Peyer's patch (tissue), 4 donors: ENCODE results near the gene YARS1. TPM values are rescaled to one million over a fixed set of nuclear protein-coding genes. Genes with fewer than 3 reads are reported as not detected.

Source experiments
- DNase-seq, 3 donors: peaks; one replicate each; pipeline ENCODE4 v3.0.0-alpha.2; 2017 to 2019
- H3K27ac ChIP-seq, 4 donors: fragments of 200-600 bp; sonication (generic); one replicate each; pipeline ENCODE4 v1.5.1; 2016 to 2019
- H3K27me3 ChIP-seq, 2 donors: fragments of 200-600 bp; sonication (generic); one replicate each; pipeline ENCODE4 v1.5.1; 2019
- H3K36me3 ChIP-seq, 3 donors: fragments of 200-600 bp; sonication (generic); one replicate each; pipeline ENCODE4 v1.5.1; 2016 to 2019
- H3K4me1 ChIP-seq, 4 donors: fragments of 200-600 bp; sonication (generic); one replicate each; pipeline ENCODE4 v1.5.1; 2016 to 2019
- H3K4me3 ChIP-seq, 4 donors: fragments of 200-600 bp; sonication (generic); 1 replicate in 3 of 4; 2 replicates in 1 of 4; pipeline ENCODE4 v1.5.1; 2016 to 2019; ENCODE audit warnings: mild to moderate bottlenecking in 1 of 4
- H3K9me3 ChIP-seq, 4 donors: fragments of 200-600 bp; sonication (generic); one replicate each; pipeline ENCODE4 v1.5.1; 2016 to 2019; ENCODE audit warnings: mild to moderate bottlenecking in 1 of 4
- CTCF ChIP-seq, 6 experiments: fragments of 450-650 bp in 4 of 6; fragments of 200-600 bp in 2 of 6; sonication (generic) in 1 of 6; IDR thresholded peaks; one replicate each; pipeline ENCODE4 v1.5.1; 2017 to 2019; ENCODE audit warnings: antibody characterized with exemption in 6 of 6, mild to moderate bottlenecking in 3 of 6, moderate library complexity in 1 of 6
- POLR2A ChIP-seq, 2 donors: fragments of 450-650 bp; IDR thresholded peaks; one replicate each; pipeline ENCODE4 v1.5.1; 2017; ENCODE audit warnings: antibody characterized with exemption in 2 of 2, mild to moderate bottlenecking in 2 of 2, moderate library complexity in 2 of 2
- total RNA-seq, 4 donors: library from RNA; depleted of rRNA; stranded (reverse); fragments of >200 nt; gene quantifications; one replicate each; pipeline ENCODE4 v1.1.0, GENCODE V29; 2016

YARS1 gene
- total RNA-seq, 4 donors from 2014 or later: 29.6 to 93.3 (median 50.4) TPM

- H3K27ac ChIP-seq: peak overlapping the region in 1 of 4 donors; percentile 20
- no peak for DNase-seq
- H3K36me3 ChIP-seq: peaks cover 0 to 42% (median 0%) of the 10 kb centered on the region in 3 donors
- H3K4me3 ChIP-seq: no peak overlapping the region
- H3K9me3 ChIP-seq: no peaks in the 10 kb centered on the region
- no peaks in the 10 kb centered on the region for H3K27me3 ChIP-seq
- TF ChIP-seq CTCF (IDR thresholded peaks at IDR 0.05) (no peak), POLR2A (IDR thresholded peaks at IDR 0.05) (no peak)
- peaks cover 0 to 30% (median 0%) of the 10 kb centered on the region in 4 donors for H3K4me1 ChIP-seq
These were observed 50.0 kb downstream of the YARS1 start for GRCh38 chr1:32767156-32767555.

- H3K36me3 ChIP-seq: peaks cover 0 to 38% (median 0%) of the 10 kb centered on the region in 3 donors
- TF ChIP-seq CTCF (IDR thresholded peaks at IDR 0.05): no peak
- TF ChIP-seq POLR2A (IDR thresholded peaks at IDR 0.05): no peak
- no peaks in the 10 kb centered on the region for H3K9me3 ChIP-seq
- H3K4me3 ChIP-seq: no peak overlapping the region
- no peaks in the 10 kb centered on the region for H3K27me3 ChIP-seq
- H3K27ac ChIP-seq: peak overlapping the region in 2 of 4 donors; percentile 9 to 20
- DNase-seq: no peak
- peaks cover 0 to 37% (median 0%) of the 10 kb centered on the region in 4 donors for H3K4me1 ChIP-seq
These were observed 50.7 kb downstream of the YARS1 start for GRCh38 chr1:32766328-32766972.

DNA sequence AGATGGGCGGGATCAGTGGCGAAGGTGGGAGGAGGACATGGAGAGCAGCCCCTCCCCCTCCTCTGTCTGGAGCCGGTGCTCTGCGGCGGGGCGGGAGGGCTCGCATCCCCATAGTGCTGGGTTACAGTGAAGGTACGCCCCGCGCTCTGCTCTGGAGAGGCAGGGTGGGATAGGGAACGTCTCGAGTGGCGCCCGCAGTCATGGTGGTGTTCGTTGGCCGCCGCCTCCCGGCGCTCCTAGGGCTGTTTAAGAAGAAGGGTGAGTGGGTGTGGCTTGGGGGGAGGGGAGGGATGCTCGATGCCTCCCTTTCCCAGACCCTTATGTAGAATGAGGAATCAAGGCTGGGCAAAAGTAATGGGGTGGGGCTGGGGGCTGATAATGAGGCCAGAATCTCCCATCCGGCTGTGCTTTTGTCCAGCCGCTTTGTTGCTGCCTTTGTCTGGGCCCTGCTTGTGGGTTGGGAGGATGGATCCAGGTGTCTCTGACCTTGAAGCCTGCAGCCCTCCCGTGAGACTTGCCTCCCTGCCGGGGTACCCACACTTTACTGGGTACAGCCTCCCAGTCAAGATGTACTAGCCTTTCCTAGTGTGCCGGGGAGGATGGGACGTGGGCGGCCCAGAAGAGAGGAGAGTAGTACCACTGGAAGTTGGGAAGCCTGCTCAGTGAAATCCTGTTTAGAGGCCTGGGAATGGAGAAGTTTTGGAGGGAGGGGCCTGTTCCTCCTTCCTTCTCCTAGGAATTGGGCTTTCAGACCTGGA lies 51.4 kb downstream of the YARS1 start:
- no peaks in the 10 kb centered on the region for H3K9me3 ChIP-seq
- peaks cover 0 to 44% (median 0%) of the 10 kb centered on the region in 4 donors for H3K4me1 ChIP-seq
- H3K4me3 ChIP-seq: no peak overlapping the region
- no peaks in the 10 kb centered on the region for H3K27me3 ChIP-seq
- H3K36me3 ChIP-seq: peaks cover 0 to 31% (median 0%) of the 10 kb centered on the region in 3 donors
- no peak overlapping the region for H3K27ac ChIP-seq
- no peak for DNase-seq
- TF ChIP-seq CTCF (IDR thresholded peaks at IDR 0.05): no peak
- TF ChIP-seq POLR2A (IDR thresholded peaks at IDR 0.05): no peak

- H3K9me3 ChIP-seq: no peaks in the 10 kb centered on the region
- TF ChIP-seq POLR2A (IDR thresholded peaks at IDR 0.05) (no peak), CTCF (IDR thresholded peaks at IDR 0.05) (no peak)
- peaks cover 0 to 24% (median 0%) of the 10 kb centered on the region in 3 donors for H3K36me3 ChIP-seq
- H3K4me3 ChIP-seq: no peak overlapping the region
- peaks cover 0 to 46% (median 0%) of the 10 kb centered on the region in 4 donors for H3K4me1 ChIP-seq
- no peak overlapping the region for H3K27ac ChIP-seq
- no peaks in the 10 kb centered on the region for H3K27me3 ChIP-seq
- no peak for DNase-seq
These were observed 52.2 kb downstream of the YARS1 start for GRCh38 chr1:32764826-32765569.

GRCh38 chr1:32763221-32763620 lies 53.9 kb downstream of the YARS1 start:
- Histone ChIP-seq H3K4me1 (peaks cover 0 to 57% (median 0%) of the 10 kb centered on the region in 4 donors), H3K36me3 (peaks cover 0 to 15% (median 0%) of the 10 kb centered on the region in 3 donors), H3K9me3 (no peaks in the 10 kb centered on the region), H3K27me3 (no peaks in the 10 kb centered on the region), H3K4me3 (no peak overlapping the region), H3K27ac (peak overlapping the region in 1 of 4 donors; percentile 5)
- TF ChIP-seq POLR2A (IDR thresholded peaks at IDR 0.05) (no peak), CTCF (IDR thresholded peaks at IDR 0.05) (no peak)
- DNase-seq: no peak
